AG08395 (cell line): ENCODE data around the gene DCHS1.

Experiments used
- DNase-seq: peaks from one replicate; pipeline ENCODE4 v3.0.0; 2012; ENCODE audit warnings: mixed read lengths, low spot score

DCHS1 gene

DNA sequence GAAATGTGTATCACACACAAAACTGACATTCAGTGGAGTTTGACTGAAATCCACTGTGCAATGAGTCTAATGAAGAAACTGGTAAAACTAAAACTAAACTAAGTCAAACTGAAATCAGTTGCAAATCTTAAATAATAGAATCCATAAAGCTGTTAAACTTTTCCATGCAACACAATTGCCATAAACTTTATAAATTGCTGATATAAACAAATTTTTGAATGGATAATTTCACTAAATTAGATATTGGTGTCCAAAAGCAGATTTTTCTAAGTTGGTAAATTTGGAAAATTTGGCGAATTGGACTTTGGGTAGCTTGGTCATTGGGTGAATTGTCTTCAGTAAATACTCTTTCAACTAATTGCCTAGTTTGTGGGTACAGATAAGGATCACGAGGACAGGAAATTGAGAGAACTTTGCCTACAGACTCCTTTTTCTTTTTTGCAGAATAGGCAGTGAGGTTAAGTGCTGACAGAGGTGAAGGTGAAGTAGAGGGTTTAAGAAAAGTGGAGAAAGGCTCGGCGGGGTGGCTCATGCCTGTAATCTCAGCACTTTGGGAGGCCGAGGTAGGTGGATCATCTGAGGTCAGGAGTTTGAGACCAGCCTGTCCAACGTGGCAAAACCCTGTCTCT is 14.7 kb upstream of the DCHS1 start:
- DNase-seq = no peak

DNA sequence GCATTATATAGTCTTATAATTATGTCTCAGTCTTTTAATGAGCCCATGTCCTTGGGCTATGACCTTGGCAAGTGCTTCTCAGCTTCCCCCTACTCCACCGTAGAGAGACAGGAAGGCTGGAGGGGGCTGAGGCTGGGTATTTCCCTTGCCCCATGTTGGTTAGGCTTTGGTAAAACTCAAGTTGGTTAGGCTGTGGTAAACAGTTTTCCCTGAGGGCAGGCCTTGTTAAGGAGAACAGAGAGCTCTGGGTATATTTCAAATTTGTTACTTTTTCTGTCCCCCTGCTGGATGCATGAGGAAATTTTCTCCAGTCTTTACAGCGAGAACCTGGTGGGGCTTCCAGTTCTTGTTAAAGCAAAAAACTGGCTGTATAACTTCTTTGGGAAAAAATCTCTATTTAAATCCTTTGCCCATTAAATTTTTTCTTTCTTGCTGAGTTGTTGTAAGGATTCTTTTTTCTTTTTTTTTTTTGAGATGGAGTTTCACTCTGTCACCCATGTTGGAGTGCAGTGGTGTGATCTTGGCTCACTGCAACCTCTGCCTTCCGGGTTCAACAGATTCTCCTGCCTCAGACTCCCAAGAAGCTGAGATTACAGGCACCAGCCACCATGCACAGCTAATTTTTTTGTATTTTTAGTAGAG is 12.2 kb upstream of the DCHS1 start:
- DNase-seq = peak; percentile 52

DNA sequence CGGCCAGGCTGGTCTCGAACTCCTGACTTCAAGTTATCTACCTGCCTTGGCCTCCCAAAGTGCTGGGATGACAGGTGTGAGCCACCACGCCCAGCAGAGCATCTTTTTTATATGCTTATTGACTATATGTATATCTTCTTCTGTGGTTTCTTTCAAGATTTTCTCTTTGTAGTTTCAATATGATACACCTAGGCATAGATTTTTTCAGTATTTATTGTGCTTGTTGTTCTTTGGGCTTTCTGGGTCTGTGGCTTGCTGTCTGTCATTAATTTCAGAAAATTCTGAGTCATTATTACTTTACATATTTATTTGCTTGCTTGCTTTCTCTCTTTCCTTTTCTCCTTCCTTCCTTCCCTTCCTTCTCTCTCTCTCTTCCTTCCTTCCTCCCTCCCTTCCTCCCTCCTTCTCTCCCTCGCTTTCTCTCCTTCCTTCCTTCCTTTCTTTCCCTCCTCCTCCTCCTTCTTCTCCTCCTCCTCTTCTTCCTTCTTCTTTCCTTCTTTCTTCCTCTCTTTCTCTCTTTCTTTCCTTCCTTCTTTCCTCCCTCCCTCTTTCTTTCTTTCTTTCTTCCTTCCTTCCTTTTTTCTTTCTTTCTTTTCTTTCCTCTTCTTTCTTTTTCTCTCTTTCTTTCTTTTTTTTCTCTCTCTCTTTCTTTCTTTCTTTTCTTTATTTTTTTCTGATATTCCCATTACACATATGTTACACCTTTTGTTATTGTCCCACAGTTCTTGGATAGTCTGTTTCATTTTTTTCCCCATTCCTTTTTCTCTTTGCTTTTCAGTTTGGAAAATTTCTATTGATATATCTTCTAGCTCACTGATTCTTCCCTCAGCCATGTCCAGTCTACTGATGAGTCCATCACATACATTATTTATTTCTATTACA is 10.9 kb upstream of the DCHS1 start:
- DNase-seq = no peak

DNA sequence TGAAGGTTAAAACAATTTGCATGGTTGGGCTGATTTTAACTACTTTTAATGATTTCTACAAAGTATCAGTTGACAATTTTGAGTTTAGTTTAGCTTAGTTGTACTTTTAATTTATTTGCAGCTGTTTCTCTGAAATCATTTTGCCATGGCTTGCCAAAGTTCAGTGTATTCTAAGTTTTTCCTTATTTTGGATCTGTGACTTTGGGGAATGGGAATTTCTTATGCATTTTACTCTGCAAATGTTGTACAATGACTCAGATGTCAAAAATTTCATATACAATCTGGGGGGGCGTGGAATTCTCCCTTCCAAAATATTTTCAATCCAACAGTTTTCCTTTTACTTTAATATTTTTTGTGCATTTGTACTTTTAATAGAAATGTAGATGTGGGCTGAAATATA is 8.9 kb upstream of the DCHS1 start:
- no peak for DNase-seq

DNA sequence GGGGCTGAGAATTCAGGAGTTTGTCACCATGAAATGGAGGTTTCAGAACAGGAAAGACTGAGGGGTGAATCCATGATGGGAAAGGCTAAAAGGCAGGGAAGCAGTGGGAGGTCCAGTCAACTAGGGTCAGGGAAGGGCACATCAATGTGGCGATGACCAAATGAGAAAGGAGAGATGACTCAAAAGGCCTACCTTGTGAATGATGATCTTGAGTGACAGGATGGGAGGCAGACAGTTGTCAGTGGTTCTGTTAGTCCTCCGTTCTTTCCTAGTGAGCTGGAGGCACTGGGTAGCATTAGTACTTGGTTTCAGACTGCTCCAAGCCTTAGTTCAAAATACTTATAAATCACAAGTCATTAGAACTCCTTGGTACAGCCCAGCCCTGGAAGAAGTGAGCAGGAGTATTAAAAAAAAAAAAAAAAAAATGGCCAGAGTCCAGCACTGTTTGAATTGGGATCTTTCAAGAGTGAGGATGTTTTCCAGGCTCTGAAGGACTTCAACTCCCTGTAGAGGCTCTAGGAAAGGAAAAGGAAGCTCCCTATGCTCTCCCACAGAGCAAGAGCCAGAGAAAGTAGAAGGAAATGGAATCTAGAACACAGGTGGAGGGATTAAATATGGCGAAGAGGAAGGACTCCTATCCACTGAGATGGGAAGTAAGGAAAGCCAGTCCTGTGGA is 8.3 kb upstream of the DCHS1 start:
- DNase-seq = no peak

DNA sequence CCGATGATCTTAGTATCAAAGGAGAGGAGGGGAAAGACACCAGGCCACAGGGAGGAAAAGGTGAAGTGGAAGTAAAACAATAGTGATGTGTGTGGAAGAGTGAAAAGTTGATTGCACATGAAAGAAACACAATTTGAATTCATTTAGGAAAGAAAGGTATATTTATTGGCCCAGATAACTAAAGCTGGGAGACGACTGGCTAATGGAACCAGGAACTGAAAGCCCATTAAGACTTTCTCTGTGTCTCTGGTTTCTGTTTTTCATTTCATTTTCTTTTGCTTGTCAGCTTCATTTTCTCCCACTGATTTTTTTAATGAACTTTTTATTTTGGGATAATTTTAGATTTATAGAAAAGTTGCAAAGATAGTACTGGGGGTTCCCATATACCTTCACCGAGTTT is 5.1 kb upstream of the DCHS1 start:
- DNase-seq = no peak

DNA sequence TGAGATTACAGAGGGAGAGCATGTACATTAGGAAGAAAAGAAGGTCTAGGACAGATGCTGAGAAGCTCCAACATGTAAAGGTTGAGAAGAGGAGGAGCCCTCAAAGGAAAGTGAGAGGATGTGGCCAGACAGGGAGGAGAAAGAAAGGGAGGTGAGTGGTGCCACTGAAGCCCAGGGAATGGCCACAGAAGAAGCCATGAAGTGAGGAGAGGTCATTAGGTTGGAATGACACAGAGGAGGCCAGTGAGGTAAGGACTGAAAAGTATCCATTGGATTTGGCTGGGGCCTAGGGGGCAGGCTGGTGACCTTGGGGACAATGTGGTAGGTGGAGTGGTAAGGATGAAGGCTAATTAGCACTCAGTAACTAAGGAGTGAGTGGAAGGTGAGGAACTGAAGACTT is 3.0 kb upstream of the DCHS1 start:
- no peak for DNase-seq

DNA sequence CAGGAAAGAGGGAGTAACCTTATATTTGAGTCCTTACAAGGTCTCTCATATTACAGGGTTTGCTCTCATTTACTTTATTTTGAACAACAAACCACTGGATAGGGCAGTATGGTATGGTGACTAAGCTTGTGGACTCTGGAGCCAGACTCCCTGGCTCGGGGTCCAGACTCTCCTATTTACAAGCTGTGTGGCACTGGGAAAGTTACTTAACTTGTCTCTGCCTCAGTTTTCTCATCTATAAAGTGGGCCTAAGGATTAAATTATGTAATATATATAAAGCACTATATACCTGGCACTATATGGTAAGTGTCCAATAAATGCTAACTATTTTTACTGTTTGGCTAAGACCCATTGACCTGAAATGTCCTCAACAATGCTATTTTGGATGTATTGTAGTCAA is 1.7 kb upstream of the DCHS1 start:
- no peak for DNase-seq

DNA sequence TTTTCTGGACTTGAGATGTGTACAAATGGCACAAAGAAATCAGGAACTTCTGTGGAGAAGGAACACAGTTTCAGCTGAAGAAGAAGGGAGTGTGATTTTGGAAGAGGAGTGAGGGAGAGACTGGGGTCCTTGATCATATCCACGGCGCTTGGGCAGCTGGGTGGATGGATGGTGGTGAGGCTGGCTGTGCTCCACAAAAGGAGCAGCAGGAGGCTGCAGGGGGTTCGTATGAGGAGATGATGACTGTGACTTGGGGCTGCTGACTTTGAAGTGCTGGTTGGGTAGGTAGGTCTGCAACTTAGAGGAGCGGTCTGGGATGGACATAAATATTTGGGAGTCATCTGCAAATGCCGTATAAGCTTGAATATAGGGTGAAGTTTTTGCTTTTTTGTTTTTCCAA is 1.3 kb upstream of the DCHS1 start:
- DNase-seq = no peak

DNA sequence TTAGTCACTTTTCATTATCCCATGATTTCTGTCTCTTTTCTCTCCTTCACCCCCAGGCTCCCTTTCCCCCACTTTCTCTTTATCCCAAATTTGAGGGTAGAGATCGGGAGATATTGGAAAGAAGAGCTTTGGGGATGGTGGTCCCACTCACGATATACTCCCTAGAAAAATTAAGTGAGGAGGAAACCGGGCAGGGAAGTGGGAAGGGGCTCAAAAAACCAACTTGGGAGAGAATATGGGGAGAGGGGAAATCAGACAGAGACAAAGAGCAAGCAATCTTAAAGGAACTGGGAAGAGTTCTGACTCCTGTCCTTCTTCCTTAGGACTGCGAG is 941 bp upstream of the DCHS1 start:
- DNase-seq = no peak

DNA sequence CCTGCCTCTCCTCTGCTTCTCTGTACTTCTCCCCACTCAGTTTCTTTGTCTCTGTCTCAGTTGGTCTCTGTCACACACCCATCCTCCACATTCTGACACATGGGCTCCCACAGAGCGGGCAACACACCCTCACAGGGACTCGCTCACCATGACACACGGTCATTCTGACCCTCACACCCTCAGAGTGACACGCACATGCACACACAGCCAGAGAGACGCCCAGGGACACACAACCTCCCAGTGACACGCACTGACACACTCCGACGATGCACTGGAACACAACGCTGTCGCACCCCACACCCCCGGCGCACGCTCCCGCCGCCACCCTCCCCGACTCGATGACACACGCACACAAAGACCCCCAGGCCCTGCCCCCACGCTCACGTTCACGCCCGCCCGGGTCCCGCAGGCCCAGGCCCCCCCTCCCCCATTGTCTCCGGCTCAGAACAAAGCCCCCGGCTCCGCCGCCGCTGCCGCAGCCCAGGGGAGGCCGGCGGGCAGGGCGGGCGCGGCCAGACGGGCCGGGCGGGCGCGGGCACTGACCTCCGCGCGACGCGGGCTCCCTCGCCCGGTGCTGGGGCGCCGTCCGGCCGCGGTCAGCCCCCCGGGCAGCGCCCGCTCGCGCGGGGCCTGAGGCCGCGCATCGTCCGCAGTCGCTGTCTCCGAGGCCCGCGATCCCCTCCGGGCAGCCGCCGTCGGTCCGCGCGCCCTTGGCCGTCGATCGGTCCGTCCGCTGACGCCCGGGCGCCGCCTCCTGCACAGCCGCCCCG is 404 bp downstream of the DCHS1 start:
- DNase-seq = peak; percentile 34

DNA sequence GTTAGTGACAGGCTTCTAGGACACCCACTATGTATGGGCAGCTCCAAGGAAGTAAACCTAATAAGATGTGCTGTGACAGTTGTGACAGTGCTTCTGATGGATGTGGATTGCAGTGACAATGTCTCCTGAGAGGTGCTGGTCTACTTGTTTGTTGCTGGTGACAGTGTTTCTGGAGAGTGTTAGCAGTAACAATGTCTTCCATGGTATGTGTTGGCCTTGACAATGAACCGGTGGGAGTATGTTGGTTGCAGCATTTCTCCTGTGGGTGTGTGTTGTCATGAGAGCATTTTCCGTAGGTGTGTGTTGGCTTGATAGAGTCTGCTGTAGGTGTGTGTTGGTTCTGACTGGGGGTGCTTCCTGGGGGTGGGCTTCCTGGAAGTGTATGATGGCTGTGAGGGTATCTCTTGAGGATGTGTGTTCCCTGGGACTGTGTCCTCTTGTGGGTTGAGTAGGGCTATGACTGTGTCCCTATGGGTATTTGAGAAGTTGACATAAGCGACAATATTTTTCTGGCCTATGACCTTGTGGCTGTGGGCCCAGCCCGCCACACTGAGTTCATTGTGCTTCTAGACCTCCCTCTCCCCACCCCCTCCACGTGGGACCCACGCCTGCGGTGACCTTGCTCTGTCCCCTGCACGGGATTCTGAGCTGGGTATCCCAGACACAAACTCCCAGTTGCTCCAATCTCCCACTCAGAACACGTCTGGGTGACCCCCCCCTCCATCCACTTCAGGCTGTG is 1.2 kb downstream of the DCHS1 start:
- no peak for DNase-seq

DNA sequence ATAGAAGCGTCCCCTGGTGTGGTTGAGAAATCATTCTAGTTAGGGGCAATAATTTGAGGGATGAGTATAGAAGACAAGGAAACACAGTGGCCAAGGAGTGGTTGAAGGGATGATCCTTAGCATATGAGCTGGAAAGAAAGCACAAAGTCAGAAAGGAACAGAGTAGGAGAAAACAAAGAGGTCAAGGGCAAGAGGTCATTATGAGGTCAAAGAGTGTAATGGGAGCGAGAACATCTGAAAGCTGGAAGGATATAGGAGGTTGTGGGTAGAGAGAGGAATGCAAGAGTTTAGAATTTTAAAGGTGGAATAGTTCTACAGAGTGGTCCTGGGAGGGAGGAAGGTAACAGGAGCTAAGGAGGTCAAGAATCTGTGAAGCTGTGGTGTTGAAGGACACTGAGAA is 2.0 kb downstream of the DCHS1 start:
- no peak for DNase-seq

DNA sequence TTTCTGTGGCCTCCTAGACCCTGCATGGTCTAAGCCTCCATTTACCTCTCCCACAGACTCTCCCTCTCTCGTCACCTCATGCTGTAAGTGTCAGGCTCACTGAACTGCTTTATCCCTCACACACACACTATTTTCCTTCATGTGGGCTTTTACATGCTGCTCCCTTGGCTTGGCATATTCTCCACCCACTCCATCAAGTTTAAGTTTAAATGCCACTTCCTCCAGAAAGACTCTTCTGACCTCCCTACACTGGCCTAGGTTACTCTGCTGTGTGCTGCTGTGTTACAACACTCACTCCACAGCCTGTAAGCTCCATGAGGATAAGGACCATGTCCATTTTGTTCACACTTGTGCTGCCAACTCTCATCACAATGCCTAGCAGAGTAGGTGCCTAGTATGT is 2.5 kb downstream of the DCHS1 start:
- no peak for DNase-seq

DNA sequence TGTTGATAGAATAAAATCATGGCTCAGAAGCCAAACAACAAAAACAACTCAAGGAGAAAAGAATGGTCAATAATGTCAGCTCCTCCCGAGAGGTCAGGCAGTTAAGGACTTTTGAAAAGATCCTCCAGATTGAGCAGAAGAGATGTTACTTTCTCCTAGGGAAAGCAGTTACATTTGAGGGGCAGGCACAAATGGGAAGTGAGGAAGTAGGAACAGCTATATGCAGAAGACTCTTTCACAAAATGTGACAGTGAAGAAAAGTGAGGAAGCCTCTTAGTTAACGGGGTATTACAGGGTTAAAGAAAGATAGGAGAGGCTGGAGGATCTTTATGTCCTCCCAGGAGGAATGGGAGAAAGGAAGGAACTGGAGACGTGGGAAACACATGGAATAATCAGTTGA is 3.4 kb downstream of the DCHS1 start:
- DNase-seq = no peak

DNA sequence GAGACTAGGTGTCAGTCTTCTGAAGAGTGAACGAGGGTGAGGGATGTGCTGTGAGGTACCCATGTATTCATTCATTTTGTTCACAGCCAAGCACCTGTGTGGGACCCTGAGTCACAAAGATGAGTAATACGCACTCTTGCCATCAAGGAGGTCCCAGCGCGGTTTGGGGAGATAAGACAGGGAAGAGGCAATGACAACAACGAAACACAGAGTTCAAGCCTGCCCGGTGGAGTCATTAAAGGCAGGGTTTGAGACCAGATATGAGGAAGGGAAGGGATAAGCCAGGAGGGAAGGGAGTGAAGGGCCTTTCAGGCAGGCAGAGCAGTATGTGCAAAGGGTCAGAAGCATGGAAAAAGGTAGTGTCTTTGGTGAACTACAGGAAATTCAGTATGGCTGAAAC is 4.6 kb downstream of the DCHS1 start:
- no peak for DNase-seq

DNA sequence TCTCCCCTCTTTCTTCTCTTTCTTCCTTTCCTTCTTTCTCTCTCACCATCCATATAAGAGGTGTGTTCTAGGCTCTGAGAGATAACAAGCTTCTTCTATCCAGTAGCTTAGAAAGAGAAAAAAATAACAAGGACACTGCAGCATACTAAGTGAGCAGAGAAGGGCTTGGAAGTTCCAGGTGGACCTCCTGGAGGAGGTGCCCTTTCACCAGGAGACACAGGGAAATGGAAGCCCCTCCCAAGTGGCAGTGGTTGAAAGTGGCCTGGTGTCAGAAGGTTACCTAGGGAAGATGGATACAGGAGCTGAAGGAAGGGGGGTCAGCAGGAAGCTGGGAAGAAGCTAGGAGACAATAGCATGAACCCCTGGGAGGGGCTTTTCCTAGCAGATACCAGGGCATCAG is 5.5 kb downstream of the DCHS1 start:
- DNase-seq = no peak

DNA sequence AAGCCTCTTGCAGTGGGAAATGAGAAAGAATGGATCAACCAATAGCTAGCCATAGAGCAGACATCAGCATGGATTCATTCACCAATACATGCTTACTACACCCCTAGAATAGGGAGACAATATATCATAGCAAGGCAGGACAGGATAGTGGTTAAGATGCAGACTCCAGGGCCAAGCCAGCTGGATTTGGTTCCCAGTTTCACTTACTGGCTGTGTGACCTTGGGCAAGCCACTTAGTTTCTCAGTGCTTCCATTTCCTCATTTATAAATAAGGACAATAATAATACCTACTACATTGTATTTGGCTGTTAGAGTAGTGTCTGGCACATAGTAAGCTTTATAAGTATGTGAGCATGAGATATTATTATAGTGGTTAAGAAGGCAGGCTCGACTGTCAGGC is 7.1 kb downstream of the DCHS1 start:
- no peak for DNase-seq

DNA sequence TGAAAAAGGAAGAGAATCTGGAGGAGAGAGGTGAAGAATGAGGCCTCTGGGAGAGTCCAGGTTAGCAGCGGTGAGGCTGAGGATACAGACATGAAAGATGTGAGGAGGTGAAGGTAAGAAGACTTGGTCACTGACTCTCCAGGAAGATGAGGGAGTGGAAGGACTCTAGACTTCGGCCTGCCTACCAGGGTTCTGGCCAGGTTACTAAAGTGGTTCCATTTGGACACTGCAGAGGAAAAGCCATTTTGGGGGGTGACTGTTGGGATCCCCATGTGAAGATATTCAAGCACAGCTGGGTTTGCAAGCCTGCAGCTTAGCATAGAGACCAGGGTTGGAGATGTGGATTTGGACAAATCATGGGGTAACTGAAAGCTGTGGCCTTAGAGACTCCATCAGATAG is 7.8 kb downstream of the DCHS1 start:
- no peak for DNase-seq

DNA sequence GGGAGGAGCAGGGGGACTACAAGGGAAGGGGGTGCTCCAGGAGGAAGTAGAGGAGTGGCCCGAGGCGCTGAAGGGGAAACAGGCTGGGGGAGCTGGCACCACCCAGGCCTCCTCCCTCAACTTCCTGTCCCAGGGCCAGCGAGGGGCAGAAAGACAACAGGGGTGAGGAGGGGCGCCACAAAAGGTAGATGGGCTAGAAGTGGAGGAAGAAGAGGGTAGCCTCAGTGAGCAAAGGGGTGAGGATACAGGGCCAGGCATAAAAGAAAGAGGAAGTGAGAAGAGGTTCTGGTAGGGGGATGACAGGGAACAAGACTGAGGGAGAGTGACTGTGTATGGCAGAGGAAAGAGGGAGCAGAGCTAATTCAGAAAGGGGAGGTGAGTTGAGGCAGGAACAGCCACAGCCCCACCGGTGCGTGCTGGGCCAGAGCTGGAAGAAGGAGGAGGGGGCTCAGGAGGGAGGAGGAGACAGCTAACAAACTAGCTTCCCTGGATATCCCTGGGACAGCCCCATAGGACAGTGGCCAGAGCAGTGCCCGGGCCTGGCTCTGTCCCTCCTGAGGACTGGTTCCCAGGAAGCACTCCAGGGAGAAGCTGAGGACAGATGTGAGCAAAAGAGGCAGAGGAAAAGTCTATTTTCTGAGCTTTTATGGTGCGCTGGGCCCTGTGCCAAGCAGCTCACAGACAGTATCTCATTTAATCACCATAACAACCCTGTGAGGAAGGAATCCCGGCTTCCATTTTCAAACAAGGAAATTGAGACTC is 8.5 kb downstream of the DCHS1 start:
- peak; percentile 58 for DNase-seq

DNA sequence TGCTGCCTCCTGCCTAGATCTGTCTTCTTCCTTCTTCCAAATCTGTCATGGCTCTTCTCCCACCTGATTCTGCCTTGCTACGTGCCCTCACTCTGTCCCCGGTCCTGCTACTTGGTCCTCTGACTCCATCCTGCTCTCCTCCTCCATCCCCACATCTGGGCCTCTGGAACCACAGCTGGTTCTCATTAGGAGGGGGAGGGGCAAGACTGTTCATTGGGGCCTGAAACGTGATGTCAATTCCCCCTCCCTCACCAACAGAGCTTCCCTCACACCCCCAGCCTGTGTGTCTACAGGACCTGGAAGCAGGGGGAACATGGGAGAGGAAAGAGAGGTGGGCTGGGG is 9.1 kb downstream of the DCHS1 start:
- peak; percentile 67 for DNase-seq
